GM21825 (cell line): ENCODE results near the gene GRAP2.

Experiments used
- ATAC-seq: cut with Tn5 transposase; IDR thresholded peaks from one replicate; pipeline ENCODE4 v1.9.1; 2021; ENCODE audit warnings: mild to moderate bottlenecking, moderate library complexity; ENCODE audit not compliant: unreplicated experiment

Gene GRAP2

GRCh38 chr22:39923696-39924095 lies 22.8 kb downstream of the GRAP2 start:
- ATAC-seq, result no peak

GRCh38 chr22:39924286-39924685 lies 23.4 kb downstream of the GRAP2 start:
- no peak for ATAC-seq

GRCh38 chr22:39925273-39925672 lies 24.4 kb downstream of the GRAP2 start:
- ATAC-seq, result no peak

- ATAC-seq, result no peak
These were observed 25.2 kb downstream of the GRAP2 start for GRCh38 chr22:39925909-39926679.

- no peak for ATAC-seq
These were observed 25.9 kb downstream of the GRAP2 start for GRCh38 chr22:39926753-39927152.

- ATAC-seq, result no peak
These were observed 26.7 kb downstream of the GRAP2 start for GRCh38 chr22:39927544-39927943.

GRCh38 chr22:39928536-39929520 lies 27.9 kb downstream of the GRAP2 start:
- ATAC-seq, result no peak

GRCh38 chr22:39931251-39931650 lies 30.4 kb downstream of the GRAP2 start:
- no peak for ATAC-seq

GRCh38 chr22:39932166-39932565 lies 31.3 kb downstream of the GRAP2 start:
- no peak for ATAC-seq

- no peak for ATAC-seq
These were observed 32.2 kb downstream of the GRAP2 start for GRCh38 chr22:39932918-39933649.

GRCh38 chr22:39933741-39934140 lies 32.9 kb downstream of the GRAP2 start:
- ATAC-seq, result no peak

- ATAC-seq, result no peak
These were observed 34.2 kb downstream of the GRAP2 start for GRCh38 chr22:39935116-39935515.

GRCh38 chr22:39935612-39936011 lies 34.7 kb downstream of the GRAP2 start:
- no peak for ATAC-seq

- no peak for ATAC-seq
These were observed 35.8 kb downstream of the GRAP2 start for GRCh38 chr22:39936523-39937145.

- ATAC-seq, result no peak
These were observed 37.0 kb downstream of the GRAP2 start for GRCh38 chr22:39937906-39938305.

- ATAC-seq, result no peak
These were observed 37.7 kb downstream of the GRAP2 start for GRCh38 chr22:39938509-39939111.

GRCh38 chr22:39939830-39940229 lies 38.9 kb downstream of the GRAP2 start:
- no peak for ATAC-seq

GRCh38 chr22:39940757-39941305 lies 39.9 kb downstream of the GRAP2 start:
- ATAC-seq, result no peak

- no peak for ATAC-seq
These were observed 40.7 kb downstream of the GRAP2 start for GRCh38 chr22:39941601-39942000.
